Measurements from ENCODE around the gene MSTO1.

DNA sequence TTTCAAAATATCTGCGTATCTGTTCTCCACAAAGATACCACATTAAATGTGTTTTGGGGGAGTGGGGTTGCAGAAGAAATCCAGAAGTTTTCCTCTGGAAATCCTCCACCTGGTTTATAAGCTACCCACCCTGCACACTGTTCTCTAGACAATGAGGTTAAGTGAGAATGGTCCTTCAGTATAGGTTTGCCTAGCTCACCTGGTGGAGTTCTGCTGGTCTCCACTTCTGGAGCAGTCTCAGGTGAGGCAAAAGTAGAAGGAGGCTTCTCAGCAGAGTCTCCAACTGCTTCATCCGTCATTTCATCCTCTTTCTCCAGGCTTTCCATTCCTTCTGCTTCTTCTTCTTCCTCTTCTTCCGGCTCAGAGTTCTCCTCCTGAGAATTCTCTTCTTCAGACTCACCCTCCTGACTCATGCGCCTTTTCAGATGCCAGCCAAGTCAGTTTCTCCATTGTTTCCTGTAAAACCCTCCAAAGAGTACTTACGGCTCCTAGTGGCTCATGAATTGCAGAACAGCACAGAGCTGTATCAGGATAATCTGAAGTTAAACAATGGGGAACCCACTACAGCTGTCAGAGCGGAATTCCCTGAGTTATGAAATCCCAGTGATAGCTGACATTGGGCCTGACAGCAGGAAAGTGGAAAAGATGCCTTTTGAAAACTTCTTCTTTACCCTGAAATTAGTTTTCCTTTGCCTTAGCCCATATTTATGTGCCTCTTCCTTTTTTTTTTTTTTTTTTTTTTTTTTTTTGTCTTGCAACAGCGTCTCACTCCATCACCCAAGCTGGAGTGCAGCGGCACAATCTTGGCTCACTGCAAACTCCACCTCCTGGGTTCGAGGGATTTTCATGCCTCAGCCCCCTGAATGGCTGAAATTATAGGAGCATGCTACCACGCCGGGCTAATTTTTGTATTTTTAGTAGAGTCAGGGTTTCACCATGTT, 38.5 kb downstream of the MSTO1 start:
- TF ChIP-seq POLR2AphosphoS5 (IDR thresholded peaks at IDR 0.05; ENCODE audit: low read depth, low read length) (no peak), TAF1 (IDR thresholded peaks at IDR 0.05; ENCODE audit: borderline replicate concordance, low read depth, low read length) (no peak), POLR2A (IDR thresholded peaks at IDR 0.05; ENCODE audit: low read depth, low read length) (no peak)

Measured in GM12892 (cell line).